Spleen (tissue), 7 donors: ENCODE measurements around the gene UVSSA.

ENCODE experiments used
- CTCF ChIP-seq, 11 experiments: fragments of 200-600 bp in 7 of 11; fragments of 450-650 bp in 4 of 11; sonication (generic) in 4 of 11; IDR thresholded peaks in 8 of 11; conservative IDR thresholded peaks in 3 of 11; 1 replicate in 7 of 11; 2 replicates in 4 of 11; pipeline versions ENCODE4 v1.4.0 to v1.8.0; 2016 to 2021; ENCODE audit warnings: antibody characterized with exemption in 11 of 11, inconsistent platforms in 4 of 11, mild to moderate bottlenecking in 1 of 11
- POLR2AphosphoS5 ChIP-seq, 3 donors: sonication (generic); formaldehyde crosslinking; IDR thresholded peaks; one replicate each; pipeline ENCODE4 v1.5.1; 2017; ENCODE audit warnings: antibody characterized with exemption in 3 of 3
- donor health status: DM: no; HTN: no; CAD: no; lungs with moderate emphysema.
- donor health status: DM: no; HTN: no; CAD: no.
- donor health status: DM: no; HTN: no; CAD: no.

DNA sequence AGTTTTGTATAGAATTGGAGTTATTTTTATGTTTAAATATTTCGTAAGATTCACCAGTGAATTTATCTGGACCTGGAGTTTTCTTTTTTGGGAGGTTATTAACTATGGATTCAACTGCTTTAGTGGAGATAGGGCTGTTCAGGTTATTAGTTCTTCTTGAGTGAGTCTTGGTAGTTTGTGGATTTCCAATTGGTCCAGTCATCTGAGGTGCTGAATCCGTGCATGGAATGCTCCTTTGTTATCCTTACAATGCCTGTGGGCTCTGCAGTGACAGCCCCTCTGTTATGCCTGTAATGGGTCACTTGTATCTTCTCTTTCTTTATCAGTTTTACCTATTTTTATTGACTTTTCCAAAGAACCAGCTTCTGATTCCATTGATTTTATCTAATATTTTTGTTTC lies 74.6 kb downstream of the UVSSA start:
- TF ChIP-seq CTCF (IDR thresholded peaks at IDR 0.05 in 8 of 11, conservative IDR thresholded peaks at IDR 0.05 in 3 of 11) (no peak), POLR2AphosphoS5 (IDR thresholded peaks at IDR 0.05) (no peak)
